ENCODE measurements around the gene KDM4B. TPM values are rescaled to one million over a fixed set of nuclear protein-coding genes. Genes with fewer than 3 reads are reported as not detected.

Gene KDM4B
- polyA plus RNA-seq, 1 of the 3 experiments (the other 2 are of a cell fraction), result 12.2 TPM

- H3K79me2 ChIP-seq (ENCODE audit: insufficient read depth), result peaks cover 7% of the 10 kb centered on the region
- TF ChIP-seq GABPA (IDR thresholded peaks at IDR 0.05; ENCODE audit: low read depth) (no peak), CTCF (IDR thresholded peaks at IDR 0.05) (no peak), EZH2phosphoT487 (IDR thresholded peaks at IDR 0.05; ENCODE audit: borderline replicate concordance, low read depth) (no peak), ZBTB33 (IDR thresholded peaks at IDR 0.05; ENCODE audit: borderline replicate concordance, low read depth) (no peak), MEF2A (IDR thresholded peaks at IDR 0.05; ENCODE audit: borderline replicate concordance, low read depth) (no peak), YY1 (IDR thresholded peaks at IDR 0.05; ENCODE audit: low read depth) (no peak), USF1 (IDR thresholded peaks at IDR 0.05; ENCODE audit: borderline replicate concordance, low read depth) (peak; percentile 92), PBX3 (IDR thresholded peaks at IDR 0.05) (no peak), USF2 (IDR thresholded peaks at IDR 0.05; ENCODE audit: borderline replicate concordance, low read depth, low read length) (peak; percentile 56; the same call in 1 of the 2 replicates), JUND (IDR thresholded peaks at IDR 0.05) (no peak)
- no peaks in the 10 kb centered on the region for H3K9me2 ChIP-seq
- H3K4me2 ChIP-seq, result no peak overlapping the region
- H3K27me3 ChIP-seq (ENCODE audit: insufficient read depth), result no peaks in the 10 kb centered on the region
- no peak overlapping the region for H3K9ac ChIP-seq
- ChIA-PET CTCF (interaction anchor here (1.9 kb wide), 1 partner anchor 9 kb away, joined by 10 read pairs; no protein-coding TSS in a partner anchor), POLR2A (no interaction called here)
- peak; percentile 80 for DNase-seq
- H3K4me3 ChIP-seq (ENCODE audit: low read depth in 2 of 2, low read length in 1 of 2), result no peak overlapping the region
- no peak overlapping the region for H3K27ac ChIP-seq (ENCODE audit: low read depth in 2 of 2, low read length in 1 of 2)
- H3K36me3 ChIP-seq (replicated peaks in 1 of 2; ENCODE audit: control insufficient read depth in 1 of 2, insufficient read depth in 2 of 2, low read length in 1 of 2), result peaks cover 10 to 20% of the 10 kb centered on the region in 2 experiments
- 98% methylated on average over 4 of the region's 5 CpGs for WGBS (ENCODE audit: low lambda C conversion rate)
- no peaks in the 10 kb centered on the region for H3F3A ChIP-seq (replicated peaks; ENCODE audit: insufficient read depth)
- H4K20me1 ChIP-seq (ENCODE audit: insufficient read depth), result 0 out of 2 replicates have a peak, but pooled peaks cover 6% of the 10 kb centered on the region
- H2AFZ ChIP-seq (ENCODE audit: low read depth), result no peak overlapping the region
- H3K9me3 ChIP-seq, result no peaks in the 10 kb centered on the region
- H3K4me1 ChIP-seq (ENCODE audit: control insufficient read depth in 1 of 2, insufficient read depth in 2 of 2, low read depth in 1 of 2, low read length in 1 of 2), result peaks cover 10% of the 10 kb centered on the region in 2 experiments; a peak in 1 of 4 replicates
Measured at GRCh38 chr19:5057860-5058259, 88.9 kb downstream of the KDM4B start.
